ENCODE data around the gene MCUB.

Gene MCUB

DNA sequence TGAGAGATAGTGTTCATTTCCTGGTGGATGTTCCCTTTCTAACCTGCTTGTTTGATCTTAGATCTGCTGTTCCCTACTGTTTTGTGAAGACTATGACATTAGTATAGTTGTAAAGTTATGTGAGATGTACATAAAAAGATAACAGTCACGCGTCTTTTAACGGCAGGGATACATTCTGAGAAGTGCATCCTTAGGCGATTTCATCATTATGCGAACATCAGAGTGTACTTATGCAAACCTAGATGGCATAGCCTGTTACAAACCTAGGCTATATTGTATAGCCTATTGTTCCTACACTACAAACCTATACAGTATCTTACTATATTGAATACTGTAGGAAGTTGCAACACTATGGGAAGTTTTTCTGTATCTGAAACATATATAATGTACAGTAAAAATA, 50.4 kb downstream of the MCUB start:
- Histone ChIP-seq H3K4me2 (ENCODE audit: low read depth, low read length) (no peak overlapping the region), H3K9me2 (replicated peaks; ENCODE audit: insufficient read depth, low read length) (no peaks in the 10 kb centered on the region), H3K4me1 (ENCODE audit: low read length) (no peaks in the 10 kb centered on the region), H2AFZ (ENCODE audit: low read length) (no peak overlapping the region), H3K36me3 (replicated peaks; ENCODE audit: insufficient read depth, low read length) (no peaks in the 10 kb centered on the region), H3K9me3 (replicated peaks; ENCODE audit: insufficient read depth, low read length) (no peaks in the 10 kb centered on the region), H4K20me1 (ENCODE audit: insufficient read depth, low read length) (no peaks in the 10 kb centered on the region), H3F3A (ENCODE audit: insufficient read depth, low read length) (no peaks in the 10 kb centered on the region), H3K27ac (ENCODE audit: low read length) (no peak overlapping the region), H3K79me2 (ENCODE audit: low read length) (0 out of 2 replicates have a peak, but pooled peaks cover 4% of the 10 kb centered on the region), H3K4me3 (ENCODE audit: low read length) (no peak overlapping the region), H3K9ac (ENCODE audit: low read length) (no peak overlapping the region), H3K27me3 (replicated peaks; ENCODE audit: insufficient read depth, low read length) (no peaks in the 10 kb centered on the region)
- no peak for DNase-seq
- TF ChIP-seq EZH2 (optimal IDR thresholded peaks at IDR 0.05; ENCODE audit: low read depth, low read length) (no peak), EZH2phosphoT487 (IDR thresholded peaks at IDR 0.05; ENCODE audit: low read length) (no peak)
- TF ChIP-seq, protein P1, sequence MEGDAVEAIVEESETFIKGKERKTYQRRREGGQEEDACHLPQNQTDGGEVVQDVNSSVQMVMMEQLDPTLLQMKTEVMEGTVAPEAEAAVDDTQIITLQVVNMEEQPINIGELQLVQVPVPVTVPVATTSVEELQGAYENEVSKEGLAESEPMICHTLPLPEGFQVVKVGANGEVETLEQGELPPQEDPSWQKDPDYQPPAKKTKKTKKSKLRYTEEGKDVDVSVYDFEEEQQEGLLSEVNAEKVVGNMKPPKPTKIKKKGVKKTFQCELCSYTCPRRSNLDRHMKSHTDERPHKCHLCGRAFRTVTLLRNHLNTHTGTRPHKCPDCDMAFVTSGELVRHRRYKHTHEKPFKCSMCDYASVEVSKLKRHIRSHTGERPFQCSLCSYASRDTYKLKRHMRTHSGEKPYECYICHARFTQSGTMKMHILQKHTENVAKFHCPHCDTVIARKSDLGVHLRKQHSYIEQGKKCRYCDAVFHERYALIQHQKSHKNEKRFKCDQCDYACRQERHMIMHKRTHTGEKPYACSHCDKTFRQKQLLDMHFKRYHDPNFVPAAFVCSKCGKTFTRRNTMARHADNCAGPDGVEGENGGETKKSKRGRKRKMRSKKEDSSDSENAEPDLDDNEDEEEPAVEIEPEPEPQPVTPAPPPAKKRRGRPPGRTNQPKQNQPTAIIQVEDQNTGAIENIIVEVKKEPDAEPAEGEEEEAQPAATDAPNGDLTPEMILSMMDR (IDR thresholded peaks at IDR 0.05; ENCODE audit: low read length) = no peak

DNA sequence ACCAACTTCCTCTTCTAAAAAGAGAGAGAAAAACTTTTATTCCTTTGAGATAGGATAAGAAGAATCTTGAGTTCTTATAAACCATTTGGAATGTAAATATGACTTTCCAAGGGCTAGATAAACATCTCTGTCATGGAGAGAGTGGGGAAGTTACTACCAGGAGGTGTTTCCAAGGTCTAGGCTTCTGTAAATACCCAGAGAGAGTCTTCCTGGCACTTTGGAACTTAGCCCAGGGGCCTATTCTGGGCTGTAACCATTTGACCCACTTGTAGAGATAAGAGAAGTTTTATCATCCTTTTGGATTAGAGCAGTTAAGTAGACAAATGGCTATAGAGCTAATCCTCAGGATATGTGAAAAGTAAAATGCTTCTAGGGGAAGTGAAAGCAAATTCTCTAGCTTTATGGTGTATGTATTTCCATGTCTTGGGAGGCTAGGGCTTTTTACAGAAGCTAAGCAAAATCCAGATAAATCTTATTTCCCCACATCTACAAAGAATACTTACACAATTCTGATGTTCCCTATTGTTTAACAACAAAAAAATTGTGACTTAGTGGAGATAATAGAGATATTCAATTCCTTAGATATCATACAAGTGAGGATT, 51.1 kb downstream of the MCUB start:
- Histone ChIP-seq H3F3A (ENCODE audit: insufficient read depth, low read length) (no peaks in the 10 kb centered on the region), H3K4me2 (ENCODE audit: low read depth, low read length) (no peak overlapping the region), H3K36me3 (replicated peaks; ENCODE audit: insufficient read depth, low read length) (no peaks in the 10 kb centered on the region), H3K9ac (ENCODE audit: low read length) (no peak overlapping the region), H2AFZ (ENCODE audit: low read length) (no peak overlapping the region), H3K27me3 (replicated peaks; ENCODE audit: insufficient read depth, low read length) (no peaks in the 10 kb centered on the region), H3K4me3 (ENCODE audit: low read length) (no peak overlapping the region), H3K79me2 (ENCODE audit: low read length) (0 out of 2 replicates have a peak, but pooled peaks cover 4% of the 10 kb centered on the region), H3K27ac (ENCODE audit: low read length) (no peak overlapping the region), H3K9me2 (replicated peaks; ENCODE audit: insufficient read depth, low read length) (no peaks in the 10 kb centered on the region), H3K9me3 (replicated peaks; ENCODE audit: insufficient read depth, low read length) (no peaks in the 10 kb centered on the region), H4K20me1 (ENCODE audit: insufficient read depth, low read length) (no peaks in the 10 kb centered on the region), H3K4me1 (ENCODE audit: low read length) (no peaks in the 10 kb centered on the region)
- no peak for DNase-seq
- TF ChIP-seq EZH2 (optimal IDR thresholded peaks at IDR 0.05; ENCODE audit: low read depth, low read length) (no peak), EZH2phosphoT487 (IDR thresholded peaks at IDR 0.05; ENCODE audit: low read length) (no peak)
- TF ChIP-seq, protein P1 (IDR thresholded peaks at IDR 0.05; ENCODE audit: low read length) = no peak

DNA sequence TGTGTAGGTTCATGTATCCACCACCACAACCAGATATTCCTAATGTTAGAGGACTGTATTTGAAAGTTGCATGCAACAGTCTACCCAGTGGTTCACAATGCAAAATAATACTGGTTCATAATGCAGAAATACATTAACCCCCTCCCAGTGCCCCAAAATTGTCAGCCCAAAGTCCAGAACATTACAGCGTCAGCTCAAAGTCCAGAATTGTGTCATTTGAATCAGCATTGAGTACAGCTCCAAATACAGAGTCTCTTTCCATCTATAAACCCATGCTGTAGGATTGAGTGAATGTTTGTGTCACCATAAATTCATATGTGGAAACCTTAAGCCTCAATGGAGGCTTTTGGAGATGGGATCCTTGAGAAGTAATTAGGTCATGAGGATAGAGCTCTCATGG, 54.0 kb downstream of the MCUB start:
- Histone ChIP-seq H3K9me2 (replicated peaks; ENCODE audit: insufficient read depth, low read length) (no peaks in the 10 kb centered on the region), H4K20me1 (ENCODE audit: insufficient read depth, low read length) (no peaks in the 10 kb centered on the region), H3K4me2 (ENCODE audit: low read depth, low read length) (no peak overlapping the region)

More for the DNA sequence above, 54.0 kb downstream of the MCUB start:
- Histone ChIP-seq H3K9ac (ENCODE audit: low read length) (no peak overlapping the region), H3K9me3 (replicated peaks; ENCODE audit: insufficient read depth, low read length) (no peaks in the 10 kb centered on the region), H3F3A (ENCODE audit: insufficient read depth, low read length) (no peaks in the 10 kb centered on the region), H3K4me3 (ENCODE audit: low read length) (no peak overlapping the region), H3K27me3 (replicated peaks; ENCODE audit: insufficient read depth, low read length) (no peaks in the 10 kb centered on the region), H3K36me3 (replicated peaks; ENCODE audit: insufficient read depth, low read length) (no peaks in the 10 kb centered on the region), H3K4me1 (ENCODE audit: low read length) (no peaks in the 10 kb centered on the region), H3K79me2 (ENCODE audit: low read length) (peaks cover 4% of the 10 kb centered on the region; the same call in 1 of the 2 replicates), H3K27ac (ENCODE audit: low read length) (no peak overlapping the region), H2AFZ (ENCODE audit: low read length) (no peak overlapping the region)
- no peak for DNase-seq
- TF ChIP-seq EZH2phosphoT487 (IDR thresholded peaks at IDR 0.05; ENCODE audit: low read length) (no peak), EZH2 (optimal IDR thresholded peaks at IDR 0.05; ENCODE audit: low read depth, low read length) (no peak)
- TF ChIP-seq, protein P1 (IDR thresholded peaks at IDR 0.05; ENCODE audit: low read length) = no peak
